Mesothelial cell of epicardium (in vitro differentiated cells): Measurements from ENCODE around the gene SURF4. TPM values are rescaled to one million over a fixed set of nuclear protein-coding genes. Genes with fewer than 3 reads are reported as not detected.
A peak's percentile ranks its signal among the peaks of the same experiment; 100 is the strongest.
"Not testable (repeated sequence)": the region's sequence is repeated elsewhere in the genome, so short reads cannot be mapped to it uniquely, and the experiment has no call there.

Experiments
- DNase-seq, 2 experiments: peaks; one replicate each; pipeline ENCODE4 v3.0.0; 2021; ENCODE audit warnings: low spot score in 2 of 2; ENCODE audit not compliant: unreplicated experiment in 2 of 2
- H3K27ac Mint-ChIP-seq: 2 replicates; pipeline ENCODE4 v1.8.0; 2021; ENCODE audit warnings: mixed read lengths
- H3K27me3 Mint-ChIP-seq: 2 replicates; pipeline ENCODE4 v1.8.0; 2021; ENCODE audit warnings: low read depth, mixed read lengths
- H3K36me3 Mint-ChIP-seq: 2 replicates; pipeline ENCODE4 v1.8.0; 2021; ENCODE audit warnings: mixed read lengths
- H3K4me1 Mint-ChIP-seq: 2 replicates; pipeline ENCODE4 v1.8.0; 2021; ENCODE audit warnings: mixed read lengths
- H3K4me3 Mint-ChIP-seq: 2 replicates; pipeline ENCODE4 v1.8.0; 2021; ENCODE audit warnings: mild to moderate bottlenecking, moderate library complexity, mixed read lengths
- H3K9me3 Mint-ChIP-seq: 2 replicates; pipeline ENCODE4 v1.8.0; 2021; ENCODE audit warnings: mixed read lengths
- total RNA-seq: library from RNA; stranded (reverse); gene quantifications from 3 replicates; pipeline ENCODE4 v1.2.1, GENCODE V29; 2021
- TF ChIP-seq, protein P1 (sequence below): fragments of 200-600 bp; sonication (generic); IDR thresholded peaks from one replicate; pipeline ENCODE4 v1.5.0; 2021; ENCODE audit warnings: antibody characterized with exemption; ENCODE audit not compliant: unreplicated experiment

Gene SURF4
- total RNA-seq, 1 donor from 2014 or later, result 147 TPM

DNA sequence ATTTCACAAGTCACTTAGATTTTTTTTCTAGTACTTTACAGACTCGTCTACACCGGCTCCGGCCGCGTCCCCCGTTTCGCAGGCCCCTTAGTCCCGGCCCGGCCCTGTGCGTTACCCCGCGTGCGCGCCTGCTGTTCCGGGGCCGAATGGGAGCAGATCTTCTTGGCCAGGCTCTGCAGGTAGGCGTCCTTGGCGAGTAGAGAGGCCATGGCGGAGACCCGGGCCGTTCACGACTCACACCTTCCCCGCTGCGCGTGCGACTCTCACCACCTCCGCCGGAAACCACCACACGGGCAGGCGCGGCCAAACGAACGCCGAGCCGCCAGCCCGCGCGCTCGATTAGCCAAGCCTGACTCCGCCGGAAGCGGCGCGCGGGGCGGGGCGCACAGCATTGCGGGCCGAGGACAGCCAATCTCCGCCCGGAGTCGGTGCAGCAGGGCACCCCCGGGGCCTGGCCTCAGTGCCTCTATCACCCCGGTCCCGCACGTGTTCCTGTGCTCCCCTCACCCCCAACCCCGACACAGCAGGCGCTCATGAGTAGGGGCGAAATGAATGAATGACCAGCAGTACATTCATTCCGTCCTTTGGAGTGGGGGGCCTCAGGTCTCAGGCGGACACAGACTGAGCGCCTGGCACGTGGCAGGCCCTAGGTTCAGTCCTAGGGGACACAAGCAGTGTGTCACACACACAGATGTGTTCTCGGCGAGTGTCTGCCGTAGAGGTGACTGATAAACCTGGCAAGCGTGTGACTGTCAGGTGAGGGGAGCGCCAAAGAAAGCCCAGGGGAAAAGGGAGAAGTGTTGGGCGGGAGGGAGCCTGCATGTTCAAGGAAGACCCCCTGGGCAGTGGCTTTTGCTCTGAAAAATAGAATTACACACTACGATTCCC lies 39.7 kb downstream of the SURF4 start, which contains the start of gene SURF6:
SURF6 (minus strand) TSS at position 265 of the 888 bp plus-strand sequence; CDS start at position 209, 56 bp downstream.
- DNase-seq, result peak; percentile 75 to 87
- peak within 1 kb of the TSS; percentile 93 for H3K27ac Mint-ChIP-seq
- H3K36me3 Mint-ChIP-seq, result peaks cover 17% of the 10 kb centered on the region
- H3K27me3 Mint-ChIP-seq, result no peaks in the 10 kb centered on the region
- H3K4me3 Mint-ChIP-seq, result peak within 1 kb of the TSS; percentile 92
- no peaks in the 10 kb centered on the region for H3K9me3 Mint-ChIP-seq
- TF ChIP-seq, protein P1, sequence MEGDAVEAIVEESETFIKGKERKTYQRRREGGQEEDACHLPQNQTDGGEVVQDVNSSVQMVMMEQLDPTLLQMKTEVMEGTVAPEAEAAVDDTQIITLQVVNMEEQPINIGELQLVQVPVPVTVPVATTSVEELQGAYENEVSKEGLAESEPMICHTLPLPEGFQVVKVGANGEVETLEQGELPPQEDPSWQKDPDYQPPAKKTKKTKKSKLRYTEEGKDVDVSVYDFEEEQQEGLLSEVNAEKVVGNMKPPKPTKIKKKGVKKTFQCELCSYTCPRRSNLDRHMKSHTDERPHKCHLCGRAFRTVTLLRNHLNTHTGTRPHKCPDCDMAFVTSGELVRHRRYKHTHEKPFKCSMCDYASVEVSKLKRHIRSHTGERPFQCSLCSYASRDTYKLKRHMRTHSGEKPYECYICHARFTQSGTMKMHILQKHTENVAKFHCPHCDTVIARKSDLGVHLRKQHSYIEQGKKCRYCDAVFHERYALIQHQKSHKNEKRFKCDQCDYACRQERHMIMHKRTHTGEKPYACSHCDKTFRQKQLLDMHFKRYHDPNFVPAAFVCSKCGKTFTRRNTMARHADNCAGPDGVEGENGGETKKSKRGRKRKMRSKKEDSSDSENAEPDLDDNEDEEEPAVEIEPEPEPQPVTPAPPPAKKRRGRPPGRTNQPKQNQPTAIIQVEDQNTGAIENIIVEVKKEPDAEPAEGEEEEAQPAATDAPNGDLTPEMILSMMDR, result no peak
- H3K4me1 Mint-ChIP-seq, result peaks cover 6% of the 10 kb centered on the region

DNA sequence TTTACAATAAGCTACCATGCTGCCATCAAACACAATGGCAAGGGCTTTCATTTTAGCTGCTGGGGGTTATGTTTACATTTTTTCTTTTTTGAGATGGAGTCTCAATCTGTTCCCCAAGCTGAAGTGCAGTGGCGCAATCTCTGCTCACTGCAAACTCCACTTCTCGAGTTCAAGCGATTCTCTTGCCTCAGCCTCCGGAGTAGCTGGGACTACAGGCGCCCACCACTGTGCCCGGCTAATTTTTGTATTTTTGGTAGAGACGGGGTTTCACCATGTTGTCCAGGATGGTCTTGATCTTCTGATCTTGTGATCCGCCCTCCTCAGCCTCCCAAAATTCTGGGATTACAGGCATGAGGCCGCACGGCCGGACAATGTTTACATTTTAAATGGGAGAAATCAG lies 41.0 kb downstream of the SURF4 start:
- H3K36me3 Mint-ChIP-seq, result peaks cover 20% of the 10 kb centered on the region
- H3K4me3 Mint-ChIP-seq, result peak overlapping the region; percentile 92
- not testable (repeated sequence) for H3K27me3 Mint-ChIP-seq, H3K9me3 Mint-ChIP-seq, H3K4me1 Mint-ChIP-seq, DNase-seq
- peak overlapping the region; percentile 43 for H3K27ac Mint-ChIP-seq

DNA sequence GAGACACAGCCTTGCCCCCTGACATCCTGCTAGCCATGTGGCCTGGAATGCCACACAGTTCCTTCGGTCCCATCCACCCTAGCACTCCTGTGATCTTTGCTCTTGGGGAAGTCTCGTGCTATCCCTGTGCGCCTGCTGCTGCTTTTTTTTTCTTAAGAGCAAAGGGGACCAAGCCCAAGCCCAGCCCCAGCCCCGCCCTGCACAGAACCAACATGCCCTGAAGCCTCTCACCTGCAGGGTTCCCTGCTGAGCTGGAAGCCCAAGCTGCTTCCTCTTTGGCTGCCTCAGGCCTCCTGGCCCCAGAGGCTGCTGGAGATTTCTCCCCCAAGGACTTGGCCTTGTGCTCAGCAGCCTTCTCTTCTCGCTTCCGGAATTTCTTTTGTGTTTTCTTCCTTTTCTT lies 41.7 kb downstream of the SURF4 start:
- Mint-ChIP-seq H3K9me3 (peaks cover under 1% of the 10 kb centered on the region), H3K27ac (no peak overlapping the region), H3K4me3 (peak overlapping the region; percentile 92), H3K27me3 (no peaks in the 10 kb centered on the region), H3K36me3 (peaks cover 18% of the 10 kb centered on the region), H3K4me1 (peaks cover 6% of the 10 kb centered on the region)
- no peak for DNase-seq
- TF ChIP-seq, protein P1, result no peak

DNA sequence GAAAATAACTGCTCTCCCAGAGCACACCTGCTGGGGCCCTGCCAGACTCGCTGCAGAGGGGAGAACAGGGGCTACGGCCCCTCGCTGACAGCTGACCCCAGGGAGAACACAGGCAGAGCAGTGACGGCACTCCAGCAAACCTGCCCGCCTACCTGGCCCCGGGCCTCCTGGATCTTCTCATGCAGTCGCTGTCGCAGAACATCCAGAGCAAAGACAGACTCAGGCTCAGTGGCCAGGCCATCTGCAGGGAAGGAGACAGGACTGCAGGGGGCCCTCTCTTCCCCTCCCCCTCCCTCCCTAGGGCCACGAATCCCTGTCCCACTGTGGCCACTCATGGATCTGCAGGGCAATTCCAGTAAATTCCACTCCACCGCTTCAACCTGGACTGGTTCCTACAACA lies 42.3 kb downstream of the SURF4 start:
- no peak overlapping the region for H3K4me3 Mint-ChIP-seq
- H3K27me3 Mint-ChIP-seq, result no peaks in the 10 kb centered on the region
- H3K27ac Mint-ChIP-seq, result no peak overlapping the region

DNA sequence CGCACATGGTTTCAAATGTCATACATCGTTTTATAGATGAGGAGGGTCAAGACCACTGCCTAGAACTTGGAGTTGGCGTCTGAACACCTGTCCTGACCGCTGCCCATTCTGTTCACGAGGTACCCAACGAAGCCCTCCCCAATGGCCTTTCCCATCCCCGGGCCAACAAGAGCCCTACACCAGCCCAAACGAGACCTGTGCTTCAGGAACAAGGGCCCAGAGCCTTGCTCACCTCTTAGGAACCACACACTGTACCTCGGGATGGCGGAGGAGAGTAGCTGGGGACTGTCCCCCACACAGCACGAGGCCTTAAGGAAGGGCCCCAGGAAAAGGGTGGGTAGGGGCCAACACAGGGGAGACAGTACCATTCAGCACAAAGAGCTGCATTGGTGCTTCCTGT lies 42.8 kb downstream of the SURF4 start:
- H3K4me3 Mint-ChIP-seq, result no peak overlapping the region

More for the DNA sequence above, 42.3 kb downstream of the SURF4 start:
- Mint-ChIP-seq H3K9me3 (peaks cover 6% of the 10 kb centered on the region), H3K4me1 (peaks cover 6% of the 10 kb centered on the region), H3K36me3 (peaks cover 24% of the 10 kb centered on the region)
- TF ChIP-seq, protein P1, result no peak
- no peak for DNase-seq

DNA sequence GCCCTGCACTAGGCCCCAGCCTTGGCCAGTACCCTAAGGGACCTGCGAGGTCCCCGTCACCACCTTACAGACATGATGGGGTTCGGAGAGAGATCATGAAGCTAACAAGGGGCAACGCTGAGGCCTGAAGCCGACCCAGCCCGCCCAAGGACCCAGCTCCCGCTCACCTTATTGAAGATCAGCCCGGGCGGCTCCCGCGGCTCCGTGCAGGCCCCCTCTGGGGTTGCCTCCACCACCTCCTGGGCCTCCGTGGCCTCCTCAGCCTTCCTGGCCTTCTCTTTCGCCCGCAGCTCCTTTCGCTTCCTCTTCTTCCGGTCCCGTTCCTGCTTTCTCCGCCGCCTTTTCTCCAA lies 43.5 kb downstream of the SURF4 start:
- TF ChIP-seq, protein P1, result no peak
- Mint-ChIP-seq H3K4me3 (no peak overlapping the region), H3K4me1 (peaks cover 6% of the 10 kb centered on the region), H3K9me3 (peaks cover 10% of the 10 kb centered on the region), H3K36me3 (peaks cover 30% of the 10 kb centered on the region), H3K27me3 (no peaks in the 10 kb centered on the region), H3K27ac (no peak overlapping the region)
- DNase-seq, result no peak

More for the DNA sequence above, 42.8 kb downstream of the SURF4 start:
- Mint-ChIP-seq H3K9me3 (peaks cover 10% of the 10 kb centered on the region), H3K36me3 (peaks cover 30% of the 10 kb centered on the region), H3K4me1 (peaks cover 6% of the 10 kb centered on the region), H3K27me3 (no peaks in the 10 kb centered on the region), H3K27ac (no peak overlapping the region)
- TF ChIP-seq, protein P1, result no peak
- no peak for DNase-seq
